NOMO-1 treated with dmso at 0.1 percent for 144 hours (cell line): Measurements from ENCODE around the gene ABHD2.
"Not testable (repeated sequence)": the region's sequence is repeated elsewhere in the genome, so short reads cannot be mapped to it uniquely, and the experiment has no call there.

Experiments
- DNase-seq: peaks from one replicate; lab custom pipeline; 2025; ENCODE audit not compliant: unreplicated experiment; lab: John Stamatoyannopoulos, UW

Gene ABHD2

GRCh38 chr15:89119489-89120478 is 31.5 kb downstream of the ABHD2 start:
- no peak for DNase-seq

DNA sequence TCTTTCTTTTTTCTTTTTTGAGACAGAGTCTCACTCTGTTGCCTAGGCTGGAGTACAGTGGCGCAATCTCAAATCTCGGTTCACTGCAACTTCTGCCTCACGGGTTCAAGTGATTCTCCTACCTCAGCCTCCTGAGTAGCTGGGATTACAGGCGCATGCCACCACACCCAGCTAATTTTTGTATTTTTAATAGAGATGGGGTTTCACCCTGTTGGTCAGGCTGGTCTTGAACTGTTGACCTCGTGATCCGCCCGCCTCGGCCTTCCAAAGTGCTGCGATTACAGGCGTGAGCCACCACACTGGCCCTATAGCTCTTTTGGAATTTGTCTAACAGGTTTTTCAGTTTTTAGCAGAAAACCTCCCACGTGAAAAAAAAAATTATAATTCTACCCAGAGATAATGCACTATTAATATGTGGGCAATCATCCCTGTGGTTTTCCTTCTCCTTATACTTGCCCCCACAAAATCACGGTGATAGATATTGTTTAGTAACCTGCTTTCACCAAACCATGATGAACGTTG is 32.3 kb downstream of the ABHD2 start:
- DNase-seq: not testable (repeated sequence)

DNA sequence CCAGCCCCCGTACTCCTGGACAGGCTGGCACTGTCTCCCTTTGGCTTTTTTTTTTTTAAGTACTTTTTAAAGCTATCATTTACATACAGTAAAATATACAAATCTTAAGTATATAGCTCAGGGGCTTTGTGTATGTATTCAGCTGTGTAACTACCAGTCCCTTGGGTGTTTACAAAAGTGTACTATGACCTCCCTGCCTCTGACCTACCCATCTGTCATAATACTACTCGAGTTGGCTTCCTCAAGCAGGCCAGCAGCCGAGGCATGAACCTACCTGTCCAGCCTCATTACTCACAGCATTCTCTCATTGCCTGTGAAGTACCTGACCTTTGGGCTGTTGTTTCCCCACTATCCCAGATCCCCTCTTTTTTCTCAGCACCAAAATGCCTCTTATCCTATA is 33.2 kb downstream of the ABHD2 start:
- DNase-seq: no peak

DNA sequence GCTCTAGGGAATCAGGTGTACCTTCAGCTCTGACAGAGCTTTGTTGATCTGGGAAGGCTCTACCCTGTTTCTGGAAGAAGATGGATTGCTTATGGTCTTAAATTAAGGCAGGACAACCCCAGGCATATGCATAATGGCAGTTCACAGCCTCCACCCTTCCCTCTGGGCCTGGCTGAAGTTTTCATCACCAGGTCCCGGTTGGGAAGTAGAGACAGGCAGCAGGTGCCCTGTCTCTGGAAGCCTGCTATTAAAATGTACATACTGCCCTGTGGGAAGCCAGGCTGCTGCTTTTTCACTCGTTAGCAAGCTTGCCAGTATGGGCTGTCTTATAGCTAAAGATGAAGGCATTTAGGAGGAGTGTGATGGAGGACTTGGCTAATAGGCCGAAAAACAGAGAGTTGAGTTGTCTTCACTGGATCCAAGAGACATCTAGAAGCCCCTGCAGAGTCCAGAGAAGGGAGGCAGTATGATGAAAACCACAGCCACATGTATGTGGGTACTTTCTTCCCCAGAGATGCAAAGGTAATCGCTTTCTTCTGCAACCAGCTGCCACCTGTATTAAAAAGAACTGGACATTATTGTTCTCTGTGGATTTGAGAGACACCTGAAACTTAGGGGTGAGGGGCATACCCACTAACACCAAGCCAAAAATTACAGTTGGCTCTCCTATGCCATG is 34.4 kb downstream of the ABHD2 start:
- no peak for DNase-seq

DNA sequence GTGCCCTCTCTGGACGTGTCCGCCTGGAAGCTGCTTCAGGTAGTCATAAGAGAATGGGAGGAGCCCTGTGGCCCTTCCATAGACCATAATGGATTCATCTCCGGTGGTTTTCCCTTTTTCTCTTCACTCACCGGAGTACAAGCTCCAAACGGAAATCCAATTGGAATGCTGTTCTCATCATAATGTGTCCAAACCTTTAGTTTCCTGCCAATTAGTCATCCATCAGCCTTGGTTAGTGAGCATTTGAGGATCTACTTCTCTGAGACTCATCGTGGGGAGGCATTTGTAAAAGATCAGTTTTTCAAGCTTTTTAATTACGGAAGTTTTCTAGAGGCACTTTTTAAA is 34.9 kb downstream of the ABHD2 start:
- DNase-seq: no peak

DNA sequence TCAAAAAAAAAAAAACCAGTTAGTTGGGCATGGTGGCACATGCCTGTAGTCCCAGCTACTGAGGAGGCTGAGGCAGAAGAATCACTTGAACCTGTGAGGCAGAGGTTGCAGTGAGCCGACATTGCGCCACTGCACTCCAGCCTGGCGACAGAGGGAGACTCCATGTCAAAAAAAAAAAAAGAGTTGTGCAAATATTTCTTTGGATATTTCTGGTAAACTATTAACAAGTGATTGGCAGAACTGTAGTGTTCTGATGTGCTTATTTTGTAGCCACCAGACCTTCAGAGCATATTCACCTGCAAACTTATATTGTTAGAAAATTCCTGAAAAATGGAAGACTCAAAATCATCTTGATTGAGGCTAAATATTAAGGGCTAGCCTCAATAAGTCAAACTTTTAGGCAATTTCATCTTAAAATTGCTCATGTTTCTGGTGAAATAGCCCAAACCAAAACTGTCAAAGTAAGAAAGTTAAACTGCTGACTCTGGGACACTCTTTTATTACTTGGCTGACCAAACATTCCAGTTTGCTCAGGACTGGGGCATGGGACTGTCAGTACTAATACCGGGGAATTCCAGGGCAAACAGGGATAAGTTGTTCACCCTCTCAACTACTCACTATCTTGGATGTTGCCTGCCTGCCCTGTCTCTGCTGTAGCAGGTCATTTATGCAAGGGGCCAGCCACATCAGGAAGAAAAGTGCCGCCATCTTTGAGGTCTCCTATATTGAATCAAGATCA is 37.0 kb downstream of the ABHD2 start:
- no peak for DNase-seq

DNA sequence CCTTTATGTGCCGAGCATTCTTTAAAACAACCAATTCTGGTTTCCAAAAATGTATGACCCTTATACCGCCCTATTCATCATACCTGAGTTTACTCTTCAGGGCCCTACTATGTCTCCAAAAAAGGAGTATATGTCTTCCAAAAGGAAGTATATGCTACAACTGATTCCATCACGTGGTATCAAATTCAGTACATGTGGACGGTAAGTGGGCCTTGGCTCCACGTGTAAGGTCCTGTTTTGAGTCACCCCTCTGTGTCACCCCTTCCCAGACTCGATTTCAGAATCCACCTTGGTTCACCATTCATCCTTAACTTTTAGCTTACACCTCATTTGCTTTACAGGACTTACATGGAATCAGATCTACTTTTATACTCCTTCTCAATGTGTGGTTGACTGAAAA is 37.8 kb downstream of the ABHD2 start:
- DNase-seq: no peak

DNA sequence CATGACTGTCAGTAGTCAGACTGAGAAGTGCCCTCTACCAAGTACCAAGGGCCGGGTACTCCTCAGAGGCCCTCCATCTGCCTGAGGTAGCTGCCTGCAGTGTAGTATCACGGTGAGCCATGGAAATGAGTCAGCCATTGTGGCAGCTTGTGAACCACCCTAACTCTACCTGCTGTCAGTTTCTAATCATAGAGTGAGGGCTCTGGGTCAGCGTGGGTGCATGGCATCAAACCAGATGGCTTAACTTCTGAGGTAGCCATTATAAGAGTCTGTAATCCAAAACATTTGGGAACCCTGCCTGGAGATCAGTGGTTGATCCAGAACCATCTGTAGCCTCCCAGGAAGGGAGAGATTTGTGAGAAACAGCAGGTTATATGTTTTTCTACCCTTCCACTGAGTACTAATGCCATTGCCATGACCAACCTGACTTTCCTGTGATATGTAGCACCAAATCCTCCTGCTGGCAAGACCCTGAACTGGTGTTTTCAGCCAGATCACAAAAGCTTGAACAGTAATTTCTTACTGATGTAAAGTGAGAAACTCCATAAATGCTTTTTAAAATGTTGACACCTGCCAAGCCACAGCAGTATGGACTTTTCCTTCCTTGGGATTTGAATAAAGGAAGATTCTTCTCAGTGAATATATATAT is 38.9 kb downstream of the ABHD2 start:
- DNase-seq: no peak

- DNase-seq: peak; percentile 81
Measured at GRCh38 chr15:89128320-89129122, 40.3 kb downstream of the ABHD2 start.

DNA sequence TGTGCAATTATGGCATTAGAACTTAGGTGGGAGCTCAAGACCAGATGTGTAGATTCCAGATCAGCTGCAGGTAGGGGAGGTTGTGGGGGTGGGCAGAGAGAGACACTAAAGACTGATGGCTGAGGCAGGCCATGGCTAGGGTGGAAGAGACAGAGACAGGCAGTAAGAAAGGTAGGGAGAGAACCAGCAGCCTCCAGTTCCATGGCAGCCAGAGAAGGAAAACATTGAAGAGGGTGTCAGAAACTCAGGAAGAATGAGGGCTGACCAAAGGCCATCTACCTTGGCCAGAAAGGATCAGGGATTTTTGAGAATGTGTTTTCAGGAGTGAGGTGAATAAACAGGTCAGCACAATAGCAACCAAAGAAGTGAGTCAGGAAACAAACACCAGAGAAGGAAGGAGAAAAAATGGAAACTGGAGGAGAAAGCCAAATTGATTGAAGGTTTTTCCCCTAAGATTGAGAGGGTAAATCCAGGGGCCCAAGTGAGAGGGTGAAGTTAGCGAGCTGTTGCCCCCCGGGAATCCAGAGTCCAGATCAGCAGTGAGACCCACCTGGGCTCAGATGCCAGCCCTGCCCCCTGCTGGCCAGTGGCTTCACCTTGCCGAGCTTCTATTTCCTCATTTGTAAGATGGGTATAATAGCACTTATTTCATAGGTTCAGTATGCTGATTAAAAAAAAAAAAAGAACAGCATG is 41.0 kb downstream of the ABHD2 start:
- DNase-seq: no peak

DNA sequence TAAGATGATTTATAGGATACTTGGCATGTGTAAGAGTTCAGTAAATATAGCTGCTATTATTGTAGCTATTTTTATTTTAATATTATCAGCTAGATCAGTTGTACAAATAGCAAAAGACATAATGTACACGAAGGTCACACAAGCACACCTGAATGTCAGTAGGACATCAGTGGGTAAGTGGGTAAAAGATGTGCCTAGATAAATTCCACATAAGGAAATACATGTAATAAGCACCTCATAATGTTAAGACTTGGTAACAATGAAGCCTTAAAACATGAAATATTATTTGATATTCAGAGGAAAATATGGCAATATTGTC is 41.5 kb downstream of the ABHD2 start:
- no peak for DNase-seq

DNA sequence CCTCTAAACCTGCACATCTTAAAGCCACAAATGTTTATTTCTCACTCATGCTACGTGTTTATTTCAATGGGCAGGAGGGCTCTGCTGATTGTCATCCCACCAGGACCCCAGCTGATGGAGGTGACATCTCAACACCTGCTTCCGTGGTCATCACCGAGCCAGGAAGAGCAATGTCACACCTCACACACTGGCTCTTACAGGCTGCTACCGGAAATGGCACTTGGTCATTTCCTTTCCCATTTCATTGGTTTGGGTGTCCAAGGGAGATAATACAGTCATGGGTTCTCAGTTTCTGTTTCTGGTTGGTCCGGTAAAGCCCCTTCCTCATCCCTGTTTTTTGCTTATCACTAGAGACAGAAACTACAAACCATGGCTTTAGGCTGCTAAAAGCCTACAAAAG is 41.9 kb downstream of the ABHD2 start:
- no peak for DNase-seq

- DNase-seq: no peak
Measured at GRCh38 chr15:89131731-89132130, 43.5 kb downstream of the ABHD2 start.

GRCh38 chr15:89132611-89133507 is 44.6 kb downstream of the ABHD2 start:
- peak; percentile 66 for DNase-seq

DNA sequence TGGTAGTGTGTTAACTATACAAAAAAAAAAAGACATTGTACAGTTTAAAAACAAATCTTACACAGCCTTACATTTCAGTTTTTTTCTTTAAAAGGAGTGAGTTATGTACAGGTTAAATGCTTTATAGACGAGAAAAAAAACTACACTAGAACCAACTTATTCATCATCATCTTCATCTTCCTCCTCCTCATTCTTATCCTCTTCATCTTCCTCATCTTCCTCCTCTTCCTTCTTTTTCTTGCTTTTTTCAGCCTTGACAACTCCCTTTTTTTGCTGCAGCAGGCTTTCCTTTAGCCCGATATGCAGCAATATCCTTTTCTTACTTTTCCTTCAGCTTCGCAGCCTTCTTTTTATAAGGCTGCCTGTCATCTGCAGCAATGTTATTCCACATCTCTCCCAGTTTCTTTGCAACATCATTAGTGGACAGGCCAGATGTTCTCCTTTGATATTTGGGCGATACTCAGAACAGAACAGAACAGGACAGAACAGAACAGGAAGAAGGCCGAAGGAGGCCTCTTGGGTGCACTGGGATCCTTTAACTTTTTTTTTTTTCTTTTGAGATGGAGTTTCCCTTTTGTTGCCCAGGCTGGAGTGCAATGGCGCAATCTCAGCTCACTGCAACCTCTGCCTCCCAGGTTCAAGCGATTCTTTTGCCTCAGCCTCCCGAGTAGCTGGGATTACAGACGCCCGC is 47.3 kb downstream of the ABHD2 start:
- DNase-seq: not testable (repeated sequence)

- DNase-seq: no peak
Measured at GRCh38 chr15:89136078-89136806, 48.0 kb downstream of the ABHD2 start.
